HepG2 (cell line): ENCODE results near the gene TRIM8. TPM values are rescaled to one million over a fixed set of nuclear protein-coding genes. Genes with fewer than 3 reads are reported as not detected.

ENCODE experiments used
- AGO2 ChIP-seq: fragments of 200-400 bp; formaldehyde crosslinking; optimal IDR thresholded peaks from 2 replicates; pipeline ENCODE3; 2017; ENCODE audit warnings: mild to moderate bottlenecking, low read depth, low read length, moderate library complexity
- CREB3 ChIP-seq: sonication (generic); formaldehyde crosslinking; IDR thresholded peaks from 2 replicates; pipeline ENCODE4 v1.5.0; 2020; ENCODE audit warnings: missing genetic modification reagents
- EZH2 ChIP-seq: conservative IDR thresholded peaks from 2 replicates; pipeline ENCODE4 v1.6.1; 2012; ENCODE audit warnings: mild to moderate bottlenecking, low read depth, low read length, moderate library complexity
- GATAD2A ChIP-seq: IDR thresholded peaks from 2 replicates; pipeline ENCODE4 v1.6.1; 2016
- GRHL1 ChIP-seq: sonication (generic); formaldehyde crosslinking; conservative IDR thresholded peaks from 2 replicates; pipeline ENCODE4 v1.8.0; 2022; ENCODE audit warnings: missing genetic modification reagents
- HNF4A ChIP-seq: sonication (generic); formaldehyde crosslinking; IDR thresholded peaks from 2 replicates; pipeline ENCODE4 v1.4.0; 2020; ENCODE audit warnings: missing genetic modification reagents
- HNF4G ChIP-seq, 2 experiments: sonication (generic) in 1 of 2; formaldehyde crosslinking in 1 of 2; IDR thresholded peaks; 2 replicates each; pipeline versions ENCODE4 v1.4.0 to v1.6.1; 2011 to 2020; ENCODE audit warnings: borderline replicate concordance in 2 of 2, low read depth in 2 of 2, mild to moderate bottlenecking in 2 of 2, low read length in 1 of 2, missing genetic modification reagents in 1 of 2, moderate library complexity in 1 of 2
- IRF9 ChIP-seq: sonication (generic); formaldehyde crosslinking; IDR thresholded peaks from 2 replicates; pipeline ENCODE4 v1.8.0; 2022; ENCODE audit warnings: missing genetic modification reagents, mild to moderate bottlenecking, borderline replicate concordance
- MED8 ChIP-seq: sonication (generic); formaldehyde crosslinking; IDR thresholded peaks from 2 replicates; pipeline ENCODE4 v1.8.1; 2023; ENCODE audit warnings: mild to moderate bottlenecking, missing genetic modification reagents; ENCODE audit not compliant: insufficient replicate concordance
- RFX3 ChIP-seq: IDR thresholded peaks from 2 replicates; pipeline ENCODE4 v1.6.1; 2016; ENCODE audit warnings: missing biosample characterization, missing genetic modification reagents
- SALL1 ChIP-seq: sonication (generic); formaldehyde crosslinking; IDR thresholded peaks from 2 replicates; pipeline ENCODE4 v1.8.0; 2022; ENCODE audit warnings: mild to moderate bottlenecking, missing genetic modification reagents
- SKI ChIP-seq: fragments of 450-650 bp; IDR thresholded peaks from one replicate; pipeline ENCODE4 v1.6.1; 2018; ENCODE audit warnings: mild to moderate bottlenecking; ENCODE audit not compliant: partially characterized antibody
- TFDP2 ChIP-seq: sonication (generic); formaldehyde crosslinking; IDR thresholded peaks from 2 replicates; pipeline ENCODE4 v1.4.0; 2020; ENCODE audit warnings: missing genetic modification reagents
- ZNF12 ChIP-seq: sonication (generic); formaldehyde crosslinking; IDR thresholded peaks from 2 replicates; pipeline ENCODE4 v1.5.0; 2020; ENCODE audit warnings: missing genetic modification reagents
- ZNF646 ChIP-seq: sonication (generic); formaldehyde crosslinking; IDR thresholded peaks from 2 replicates; pipeline ENCODE4 v1.9.0; 2021; ENCODE audit warnings: mild to moderate bottlenecking, missing genetic modification reagents
- ZNF841 ChIP-seq: sonication (generic); formaldehyde crosslinking; IDR thresholded peaks from 2 replicates; pipeline ENCODE4 v1.8.1; 2023; ENCODE audit warnings: missing genetic modification reagents, borderline replicate concordance
- polyA plus RNA-seq, 8 experiments: library from polyadenylated mRNA; depleted of rRNA in 3 of 8; stranded (reverse) in 7 of 8; unstranded in 1 of 8; fragments of >200 nt; fragmentation: Illumina TruSeq in 4 of 8; extraction: Trizol in 4 of 8; gene quantifications; 2 replicates each; pipeline versions ENCODE4 v1.2.1 to v1.2.3, GENCODE V29; 2011 to 2016; ENCODE audit warnings: low read depth in 4 of 8, missing spikeins in 1 of 8, mixed read lengths in 1 of 8; ENCODE audit not compliant: insufficient read depth in 1 of 8
- total RNA-seq, 5 experiments: library from RNA; depleted of rRNA; stranded (reverse); fragments of >200 nt; fragmentation: Illumina TruSeq; extraction: Trizol; gene quantifications; 2 replicates each; pipeline ENCODE4 v1.2.3, GENCODE V29; 2016; ENCODE audit warnings: low read depth in 1 of 5

TRIM8 gene
- total and polyA plus RNA-seq, 2 of the 13 experiments (the other 11 are each of a cell fraction or from before 2014, with no cell fraction given) = 38.9 to 66.5 TPM

- TF ChIP-seq TFDP2 (CRISPR knock-in tag) (0 out of 2 replicates have a peak, but pooled peaks have one; percentile 20), ZNF841 (CRISPR knock-in tag) (no peak), SALL1 (CRISPR knock-in tag) (peak; percentile 47; the same call in 1 of the 2 replicates), HNF4G (IDR thresholded peaks at IDR 0.05; ENCODE audit: borderline replicate concordance, low read depth, low read length) (peak; percentile 47; the same call in 1 of the 2 replicates), HNF4G (CRISPR knock-in tag; IDR thresholded peaks at IDR 0.05; ENCODE audit: borderline replicate concordance, low read depth) (no peak), ZNF12 (no peak), EZH2 (no peak), ZNF646 (CRISPR knock-in tag) (no peak), SKI (peak; percentile 53), GRHL1 (CRISPR knock-in tag) (no peak), MED8 (CRISPR knock-in tag) (no peak), AGO2 (peak; percentile 81), IRF9 (CRISPR knock-in tag) (0 out of 2 replicates have a peak, but pooled peaks have one; percentile 9), GATAD2A (CRISPR knock-in tag) (no peak), RFX3 (CRISPR knock-in tag) (peak; percentile 42; the same call in 1 of the 2 replicates), CREB3 (CRISPR knock-in tag) (0 out of 2 replicates have a peak, but pooled peaks have one; percentile 37), HNF4A (CRISPR knock-in tag) (peak; percentile 70)
Observed at GRCh38 chr10:102642736-102643335, 1.4 kb upstream of the TRIM8 start (continued).
